ENCODE results near the gene ZDHHC7.

DNA sequence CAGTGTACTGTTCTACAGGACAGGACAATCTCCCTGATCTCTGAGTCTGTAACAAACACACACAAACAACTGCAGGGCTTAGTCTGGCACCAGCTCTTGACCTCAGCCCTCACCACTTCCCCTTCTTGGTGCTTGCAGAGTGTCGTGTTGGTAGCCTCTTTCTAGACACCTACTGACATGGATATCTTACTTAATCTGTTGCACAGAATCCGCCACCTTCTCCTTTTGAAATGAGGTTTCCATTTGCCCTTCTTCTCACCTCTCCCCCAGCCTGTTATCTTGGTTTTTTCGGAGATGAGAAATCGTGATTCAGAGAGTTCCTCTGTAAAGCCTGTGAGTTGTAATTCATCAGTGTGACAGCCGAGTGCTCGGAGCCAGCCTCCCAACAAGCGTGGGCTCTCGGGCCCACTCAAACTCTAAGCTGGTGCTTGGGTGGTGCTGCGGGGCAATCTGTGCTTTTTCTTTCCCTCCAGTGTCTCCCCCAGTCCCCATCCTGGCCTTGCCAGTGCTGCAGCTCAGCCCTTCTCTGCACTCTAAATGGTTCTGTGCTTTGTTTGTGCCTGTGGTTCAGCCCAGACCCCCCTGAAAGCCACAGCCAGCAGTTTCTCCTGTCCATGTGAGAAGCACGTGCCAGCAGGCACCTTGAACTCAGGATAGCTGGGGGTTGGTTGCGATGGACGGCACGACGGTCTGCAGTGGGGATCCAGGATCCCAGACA lies 44.3 kb upstream of the ZDHHC7 start:
- TF ChIP-seq CTCF (IDR thresholded peaks at IDR 0.05; ENCODE audit: low read depth, low read length): no peak
- TF ChIP-seq EZH2phosphoT487 (IDR thresholded peaks at IDR 0.05; ENCODE audit: low read depth): no peak
